ENCODE data around the gene SKA3.
"Not testable (repeated sequence)": the region's sequence is repeated elsewhere in the genome, so short reads cannot be mapped to it uniquely, and the experiment has no call there.

GRCh38 chr13:21201456-21202190 is 25.3 kb upstream of the SKA3 start:
- TF ChIP-seq CTCF (conservative IDR thresholded peaks at IDR 0.05; ENCODE audit: low read depth, low read length); EZH2 (IDR thresholded peaks at IDR 0.05; ENCODE audit: borderline replicate concordance, low read depth, low read length, poor library complexity, severe bottlenecking): not testable (repeated sequence)
